ENCODE measurements around the gene SMARCAL1. TPM values are rescaled to one million over a fixed set of nuclear protein-coding genes. Genes with fewer than 3 reads are reported as not detected.

The SMARCAL1 gene
- total and polyA plus RNA-seq, 2 of the 13 experiments (the other 11 are each of a cell fraction or from before 2014, with no cell fraction given), result 12.7 to 21.3 TPM

GRCh38 chr2:216371721-216372702 is 40.3 kb upstream of the SMARCAL1 start, which contains the start of gene MARCHF4 (continued):
- no peak; the same call in 1 of the 2 replicates for TF ChIP-seq ZNF484 (CRISPR knock-in tag; IDR thresholded peaks at IDR 0.05; ENCODE audit: borderline replicate concordance, low read depth)
- no peak for TF ChIP-seq ZNF326 (CRISPR knock-in tag; IDR thresholded peaks at IDR 0.05; ENCODE audit: borderline replicate concordance)
- no peak for TF ChIP-seq STAT6 (CRISPR knock-in tag; IDR thresholded peaks at IDR 0.05; ENCODE audit: borderline replicate concordance)
- peak; percentile 84; the same call in 1 of the 2 replicates for TF ChIP-seq ZFP41 (CRISPR knock-in tag; IDR thresholded peaks at IDR 0.05; ENCODE audit: borderline replicate concordance)
- peak; percentile 79 for TF ChIP-seq SMYD3 (CRISPR knock-in tag; IDR thresholded peaks at IDR 0.05)
- peak; percentile 77; the same call in 1 of the 2 replicates for TF ChIP-seq ZNF691 (CRISPR knock-in tag; IDR thresholded peaks at IDR 0.05; ENCODE audit: borderline replicate concordance, low read depth)
- TF ChIP-seq SP1 (IDR thresholded peaks at IDR 0.05), result no peak
- 0 out of 2 replicates have a peak, but pooled peaks have one; percentile 42 for TF ChIP-seq SP1 (CRISPR knock-in tag; IDR thresholded peaks at IDR 0.05)
- peak; percentile 92 for TF ChIP-seq ZNF431 (CRISPR knock-in tag; IDR thresholded peaks at IDR 0.05; ENCODE audit: borderline replicate concordance, low read depth)
- TF ChIP-seq CSRNP1 (CRISPR knock-in tag; IDR thresholded peaks at IDR 0.05), result peak; percentile 81
- no peak for TF ChIP-seq NFIC (IDR thresholded peaks at IDR 0.05; ENCODE audit: low read length)
- peak; percentile 95 for TF ChIP-seq REL (CRISPR knock-in tag; conservative IDR thresholded peaks at IDR 0.05)
- no peak; the same call in 1 of the 2 replicates for TF ChIP-seq KIAA2018 (CRISPR knock-in tag; IDR thresholded peaks at IDR 0.05; ENCODE audit: borderline replicate concordance)
